Measurements from ENCODE around the gene FSTL5. TPM values are rescaled to one million over a fixed set of nuclear protein-coding genes. Genes with fewer than 3 reads are reported as not detected.

FSTL5 gene
- total RNA-seq, 3 donors from 2014 or later (not counting 1 experiment from before 2014, with no cell fraction given), result not detected

DNA sequence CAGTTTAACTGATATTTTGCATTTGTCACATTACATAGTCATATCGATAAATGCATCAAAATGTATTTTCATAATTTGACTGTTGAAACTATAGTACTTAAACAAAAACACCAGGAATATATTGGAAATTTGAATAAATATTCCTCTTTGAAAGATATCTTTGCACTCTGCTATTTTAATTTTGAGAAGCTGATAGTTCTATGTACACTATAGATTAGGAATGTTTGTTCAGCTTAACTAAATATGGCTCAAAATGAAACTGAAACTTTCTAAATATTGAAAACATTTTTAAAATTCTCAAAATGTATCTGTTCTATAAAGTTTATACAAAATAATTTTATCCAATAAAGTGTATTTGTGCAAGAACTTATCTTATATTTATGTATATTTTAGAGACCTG is 510.1 kb downstream of the FSTL5 start:
- no peak overlapping the region for H3K4me3 ChIP-seq (ENCODE audit: low read length)
- H3K36me3 ChIP-seq (ENCODE audit: control insufficient read depth, insufficient read depth, low read length), result no peaks in the 10 kb centered on the region
- no peaks in the 10 kb centered on the region for H3K36me3 Mint-ChIP-seq
- H3K9me3 Mint-ChIP-seq, result peaks cover 6 to 10% of the 10 kb centered on the region in 2 donors
- H3K27ac Mint-ChIP-seq, result no peak overlapping the region
- peaks cover 4% of the 10 kb centered on the region for H3K9me3 ChIP-seq (ENCODE audit: control insufficient read depth, insufficient read depth, low read length)
- no peak for ATAC-seq
- WGBS (ENCODE audit: insufficient coverage), result no CpG with 5 or more reads among the region's 1 CpG
- no peak overlapping the region for H3K4me3 Mint-ChIP-seq
- no peaks in the 10 kb centered on the region for H3K4me1 ChIP-seq (ENCODE audit: control insufficient read depth, insufficient read depth, low read length)
- intact Hi-C loops (cut with micrococcal nuclease), result no loop called here
- H3K27ac ChIP-seq (ENCODE audit: low read length), result no peak overlapping the region
- H3K4me1 Mint-ChIP-seq, result no peaks in the 10 kb centered on the region
- no peak for DNase-seq
- H3K27me3 ChIP-seq (ENCODE audit: control insufficient read depth, insufficient read depth, low read length), result no peaks in the 10 kb centered on the region
- no peaks in the 10 kb centered on the region for H3K27me3 Mint-ChIP-seq (ENCODE audit: low read depth in 2 of 2)
- TF ChIP-seq, protein P1, sequence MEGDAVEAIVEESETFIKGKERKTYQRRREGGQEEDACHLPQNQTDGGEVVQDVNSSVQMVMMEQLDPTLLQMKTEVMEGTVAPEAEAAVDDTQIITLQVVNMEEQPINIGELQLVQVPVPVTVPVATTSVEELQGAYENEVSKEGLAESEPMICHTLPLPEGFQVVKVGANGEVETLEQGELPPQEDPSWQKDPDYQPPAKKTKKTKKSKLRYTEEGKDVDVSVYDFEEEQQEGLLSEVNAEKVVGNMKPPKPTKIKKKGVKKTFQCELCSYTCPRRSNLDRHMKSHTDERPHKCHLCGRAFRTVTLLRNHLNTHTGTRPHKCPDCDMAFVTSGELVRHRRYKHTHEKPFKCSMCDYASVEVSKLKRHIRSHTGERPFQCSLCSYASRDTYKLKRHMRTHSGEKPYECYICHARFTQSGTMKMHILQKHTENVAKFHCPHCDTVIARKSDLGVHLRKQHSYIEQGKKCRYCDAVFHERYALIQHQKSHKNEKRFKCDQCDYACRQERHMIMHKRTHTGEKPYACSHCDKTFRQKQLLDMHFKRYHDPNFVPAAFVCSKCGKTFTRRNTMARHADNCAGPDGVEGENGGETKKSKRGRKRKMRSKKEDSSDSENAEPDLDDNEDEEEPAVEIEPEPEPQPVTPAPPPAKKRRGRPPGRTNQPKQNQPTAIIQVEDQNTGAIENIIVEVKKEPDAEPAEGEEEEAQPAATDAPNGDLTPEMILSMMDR (IDR thresholded peaks at IDR 0.05), result no peak

DNA sequence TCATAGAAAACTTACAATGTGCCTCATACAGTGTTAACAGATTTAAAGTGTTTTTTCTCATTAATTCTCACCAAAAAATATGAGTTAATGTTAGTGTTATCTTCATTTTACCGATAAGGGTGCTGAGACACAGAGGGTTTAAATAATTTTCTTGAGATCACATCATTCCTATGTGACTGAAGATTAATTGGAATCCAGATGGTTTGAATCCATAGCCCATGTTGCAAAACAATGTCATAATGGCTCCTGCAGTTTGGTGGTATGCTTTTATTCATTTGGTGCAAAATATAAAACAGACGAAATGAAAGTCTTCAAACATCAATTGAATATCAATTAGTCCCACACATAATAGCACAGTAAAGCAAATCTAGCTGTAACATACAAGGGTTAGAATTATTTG is 512.2 kb downstream of the FSTL5 start:
- Histone ChIP-seq H3K27ac (ENCODE audit: low read length) (no peak overlapping the region), H3K27me3 (ENCODE audit: control insufficient read depth, insufficient read depth, low read length) (no peaks in the 10 kb centered on the region), H3K9me3 (ENCODE audit: control insufficient read depth, insufficient read depth, low read length) (peaks cover 6% of the 10 kb centered on the region), H3K36me3 (ENCODE audit: control insufficient read depth, insufficient read depth, low read length) (no peaks in the 10 kb centered on the region), H3K4me3 (ENCODE audit: low read length) (no peak overlapping the region), H3K4me1 (ENCODE audit: control insufficient read depth, insufficient read depth, low read length) (no peaks in the 10 kb centered on the region)
- 80% methylated on average over 1 of the region's 2 CpGs for WGBS (ENCODE audit: insufficient coverage)
- DNase-seq (no peak), ATAC-seq (no peak)
- Mint-ChIP-seq H3K27me3 (ENCODE audit: low read depth in 2 of 2) (no peaks in the 10 kb centered on the region), H3K27ac (no peak overlapping the region), H3K36me3 (no peaks in the 10 kb centered on the region), H3K9me3 (peaks cover 6 to 13% of the 10 kb centered on the region in 2 donors), H3K4me3 (no peak overlapping the region), H3K4me1 (no peaks in the 10 kb centered on the region)
- TF ChIP-seq, protein P1 (IDR thresholded peaks at IDR 0.05), result no peak
- intact Hi-C loops (cut with micrococcal nuclease), result no loop called here

DNA sequence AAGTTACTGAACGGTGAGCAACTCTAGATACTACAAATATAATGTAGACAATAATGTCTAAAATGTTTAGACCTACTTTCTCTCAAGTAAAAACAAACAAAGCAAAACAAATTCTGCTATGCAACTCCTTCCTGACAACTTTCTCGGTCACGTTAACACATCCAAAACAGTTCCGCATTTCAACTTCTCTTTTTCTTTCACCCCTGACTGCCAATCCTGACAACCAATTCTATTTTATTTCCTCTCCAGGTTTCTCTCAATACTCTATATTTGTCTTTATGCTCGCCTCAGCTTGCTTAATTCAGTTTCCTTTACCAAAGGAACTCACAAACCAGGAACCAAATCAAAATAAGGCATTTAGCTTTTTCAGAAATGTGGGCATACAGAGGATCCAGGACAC is 513.0 kb downstream of the FSTL5 start:
- Mint-ChIP-seq H3K4me1 (no peaks in the 10 kb centered on the region), H3K36me3 (no peaks in the 10 kb centered on the region), H3K4me3 (no peak overlapping the region), H3K9me3 (peaks cover 6 to 13% of the 10 kb centered on the region in 2 donors), H3K27ac (no peak overlapping the region), H3K27me3 (ENCODE audit: low read depth in 2 of 2) (no peaks in the 10 kb centered on the region)
- no peaks in the 10 kb centered on the region for H3K4me1 ChIP-seq (ENCODE audit: control insufficient read depth, insufficient read depth, low read length)
- no peak for DNase-seq
- TF ChIP-seq, protein P1 (IDR thresholded peaks at IDR 0.05), result no peak
- H3K27ac ChIP-seq (ENCODE audit: low read length), result no peak overlapping the region
- no peak for ATAC-seq
- H3K27me3 ChIP-seq (ENCODE audit: control insufficient read depth, insufficient read depth, low read length), result no peaks in the 10 kb centered on the region
- peaks cover 6% of the 10 kb centered on the region for H3K9me3 ChIP-seq (ENCODE audit: control insufficient read depth, insufficient read depth, low read length)
- H3K36me3 ChIP-seq (ENCODE audit: control insufficient read depth, insufficient read depth, low read length), result no peaks in the 10 kb centered on the region
- no peak overlapping the region for H3K4me3 ChIP-seq (ENCODE audit: low read length)
- intact Hi-C loops (cut with micrococcal nuclease), result no loop called here
- 7% methylated on average over 4 of the region's 5 CpGs for WGBS (ENCODE audit: insufficient coverage)

DNA sequence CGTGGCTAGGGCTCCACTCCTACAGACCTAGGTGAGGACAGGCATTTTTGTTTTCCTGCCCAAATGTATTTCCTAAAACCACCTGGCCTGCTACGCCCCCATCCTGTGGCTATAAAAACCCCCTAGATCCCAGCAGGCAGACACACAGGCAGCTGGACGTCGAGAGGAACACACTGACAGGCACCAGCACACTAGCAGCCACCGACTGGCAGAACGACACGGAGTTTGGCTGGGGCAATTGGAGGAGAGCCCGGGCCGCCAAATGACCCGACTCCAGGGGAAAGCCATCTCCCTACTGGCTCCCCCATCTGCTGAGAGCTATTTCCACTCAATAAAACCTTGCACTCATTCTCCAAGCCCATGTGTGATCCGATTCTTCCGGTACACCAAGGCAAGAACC is 516.0 kb downstream of the FSTL5 start:
- Histone ChIP-seq H3K27ac (ENCODE audit: low read length) (no peak overlapping the region), H3K36me3 (ENCODE audit: control insufficient read depth, insufficient read depth, low read length) (no peaks in the 10 kb centered on the region), H3K4me3 (ENCODE audit: low read length) (no peak overlapping the region), H3K27me3 (ENCODE audit: control insufficient read depth, insufficient read depth, low read length) (no peaks in the 10 kb centered on the region), H3K9me3 (ENCODE audit: control insufficient read depth, insufficient read depth, low read length) (peaks cover 6% of the 10 kb centered on the region), H3K4me1 (ENCODE audit: control insufficient read depth, insufficient read depth, low read length) (no peaks in the 10 kb centered on the region)
- Mint-ChIP-seq H3K27me3 (ENCODE audit: low read depth in 2 of 2) (no peaks in the 10 kb centered on the region), H3K36me3 (no peaks in the 10 kb centered on the region), H3K4me3 (no peak overlapping the region), H3K27ac (no peak overlapping the region), H3K9me3 (peaks cover 4 to 17% of the 10 kb centered on the region in 2 donors), H3K4me1 (no peaks in the 10 kb centered on the region)
- TF ChIP-seq, protein P1 (IDR thresholded peaks at IDR 0.05), result no peak
- 90% methylated on average over 12 of the region's 12 CpGs for WGBS (ENCODE audit: insufficient coverage)
- ATAC-seq (no peak), DNase-seq (no peak)
- intact Hi-C loops (cut with micrococcal nuclease), result no loop called here
